Measurements from ENCODE around the gene RFX4. TPM values are rescaled to one million over a fixed set of nuclear protein-coding genes. Genes with fewer than 3 reads are reported as not detected.

Gene RFX4
- total and polyA plus RNA-seq, 2 of the 13 experiments (the other 11 are each of a cell fraction or from before 2014, with no cell fraction given), result not detected

DNA sequence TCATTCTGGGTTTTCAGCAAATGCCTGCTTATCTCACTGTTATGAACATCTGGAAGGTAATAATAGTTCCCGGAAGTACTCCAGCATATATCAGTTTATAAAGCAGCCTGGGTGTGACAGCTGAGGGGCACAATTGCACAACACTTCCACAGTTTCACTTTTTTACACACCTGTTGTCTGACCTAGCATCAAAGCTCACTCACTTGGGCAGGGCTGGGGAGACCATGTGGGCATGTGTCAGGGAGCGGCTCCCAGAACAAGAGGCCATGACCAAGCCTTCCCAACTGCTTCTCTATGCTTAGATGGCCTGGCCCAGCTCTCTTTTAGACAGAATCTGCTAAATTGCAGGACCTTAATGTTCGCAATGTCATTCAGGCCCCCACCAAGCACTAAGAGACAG, 140.6 kb downstream of the RFX4 start (continued):
- TF ChIP-seq ZNF30 (CRISPR knock-in tag; IDR thresholded peaks at IDR 0.05) (no peak), JUN (CRISPR knock-in tag; IDR thresholded peaks at IDR 0.05) (no peak), RBFOX2 (IDR thresholded peaks at IDR 0.05; ENCODE audit: low read depth, low read length) (no peak), ZC3H13 (CRISPR knock-in tag; IDR thresholded peaks at IDR 0.05) (no peak), REPIN1 (CRISPR knock-in tag; IDR thresholded peaks at IDR 0.05; ENCODE audit: borderline replicate concordance, low read depth) (no peak), ZNF44 (CRISPR knock-in tag; IDR thresholded peaks at IDR 0.05) (no peak), ERF (CRISPR knock-in tag; IDR thresholded peaks at IDR 0.05) (no peak), ELF1 (CRISPR knock-in tag; IDR thresholded peaks at IDR 0.05) (no peak), ZNF383 (CRISPR knock-in tag; IDR thresholded peaks at IDR 0.05; ENCODE audit: borderline replicate concordance) (no peak), CAMTA2 (CRISPR knock-in tag; IDR thresholded peaks at IDR 0.05; ENCODE audit: borderline replicate concordance) (no peak), PAF1 (CRISPR knock-in tag; IDR thresholded peaks at IDR 0.05) (no peak)
- TF ChIP-seq, protein P1, sequence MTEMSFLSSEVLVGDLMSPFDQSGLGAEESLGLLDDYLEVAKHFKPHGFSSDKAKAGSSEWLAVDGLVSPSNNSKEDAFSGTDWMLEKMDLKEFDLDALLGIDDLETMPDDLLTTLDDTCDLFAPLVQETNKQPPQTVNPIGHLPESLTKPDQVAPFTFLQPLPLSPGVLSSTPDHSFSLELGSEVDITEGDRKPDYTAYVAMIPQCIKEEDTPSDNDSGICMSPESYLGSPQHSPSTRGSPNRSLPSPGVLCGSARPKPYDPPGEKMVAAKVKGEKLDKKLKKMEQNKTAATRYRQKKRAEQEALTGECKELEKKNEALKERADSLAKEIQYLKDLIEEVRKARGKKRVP (CRISPR knock-in tag; IDR thresholded peaks at IDR 0.05), result no peak

DNA sequence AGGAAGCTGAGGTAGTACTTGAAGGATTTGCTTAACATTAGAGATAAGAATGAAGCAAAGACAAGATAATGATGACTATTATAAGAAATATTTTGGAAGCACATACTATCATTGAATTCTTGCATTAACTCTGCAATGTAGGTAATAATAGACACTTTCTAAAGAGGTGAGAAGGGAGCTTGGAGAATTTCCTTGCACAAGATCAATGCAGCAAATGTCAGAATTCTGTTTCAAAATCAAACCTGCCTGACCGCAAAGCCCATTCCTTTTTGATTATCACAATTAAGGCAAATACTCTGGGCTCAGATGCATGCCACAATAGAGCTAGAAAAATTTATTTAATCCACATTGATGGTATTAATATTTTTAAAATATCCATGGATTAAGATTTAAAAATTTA, 141.3 kb downstream of the RFX4 start:
- H3K27me3 ChIP-seq (ENCODE audit: control insufficient read depth in 1 of 2, insufficient read depth in 2 of 2, low read length in 2 of 2), result peaks cover 0 to 20% of the 10 kb centered on the region in 2 experiments; a peak in 2 of 5 replicates
- H3K4me3 ChIP-seq (replicated peaks in 1 of 3; ENCODE audit: insufficient read depth in 1 of 3, low read depth in 2 of 3, low read length in 3 of 3), result no peak overlapping the region
- no peak overlapping the region for H3K4me2 ChIP-seq (ENCODE audit: low read depth, low read length)
- WGBS (ENCODE audit: low lambda C conversion rate), result 100% methylated on average over 1 of the region's 1 CpG
- intact Hi-C loops (cut with micrococcal nuclease; ENCODE audit: unreplicated experiment) (no loop called here), in situ Hi-C loops (cut with HindIII; ENCODE audit: extremely low pct_ligation_motif_present, low pct_unique_long_range_greater_than_20kb) (no loop called here)
- no peak for DNase-seq (ENCODE audit: low spot score)
- ChIA-PET POLR2A (no interaction called here), CTCF (ENCODE audit: low intra/inter-chr PET ratio, low total read pairs) (no interaction called here)
- no peak overlapping the region for H2AFZ ChIP-seq (ENCODE audit: low read length)
- H3K9me3 ChIP-seq (ENCODE audit: low read length), result no peaks in the 10 kb centered on the region
- H3K9ac ChIP-seq (ENCODE audit: insufficient read depth, low read depth, low read length), result no peak overlapping the region
- H3K36me3 ChIP-seq (replicated peaks in 1 of 2; ENCODE audit: control insufficient read depth in 1 of 2, insufficient read depth in 2 of 2, low read length in 2 of 2), result no peaks in the 10 kb centered on the region
- BruUV-seq (replicated peaks), result no TSS peak
- H3K4me1 ChIP-seq (ENCODE audit: insufficient read depth, low read length), result no peaks in the 10 kb centered on the region
- no peaks in the 10 kb centered on the region for H4K20me1 ChIP-seq (ENCODE audit: insufficient read depth, low read length)
- no peak for FAIRE-seq
- no peak for ATAC-seq
- H3K79me2 ChIP-seq (ENCODE audit: insufficient read depth, low read length), result no peaks in the 10 kb centered on the region
- H3K27ac ChIP-seq (ENCODE audit: extremely low read length, insufficient read depth, low read length), result no peak overlapping the region
- TF ChIP-seq ZNF572 (CRISPR knock-in tag; IDR thresholded peaks at IDR 0.05) (no peak), KDM4B (CRISPR knock-in tag; IDR thresholded peaks at IDR 0.05) (no peak), ZNF484 (CRISPR knock-in tag; IDR thresholded peaks at IDR 0.05; ENCODE audit: borderline replicate concordance, low read depth) (no peak), SIN3B (IDR thresholded peaks at IDR 0.05; ENCODE audit: low read length) (no peak), THYN1 (CRISPR knock-in tag; IDR thresholded peaks at IDR 0.05; ENCODE audit: borderline replicate concordance, low read depth) (no peak), ZNF263 (CRISPR knock-in tag; IDR thresholded peaks at IDR 0.05) (no peak), SMARCE1 (IDR thresholded peaks at IDR 0.05; ENCODE audit: borderline replicate concordance) (no peak), ETV5 (CRISPR knock-in tag; IDR thresholded peaks at IDR 0.05; ENCODE audit: borderline replicate concordance) (no peak)
- TF ChIP-seq, protein P2, sequence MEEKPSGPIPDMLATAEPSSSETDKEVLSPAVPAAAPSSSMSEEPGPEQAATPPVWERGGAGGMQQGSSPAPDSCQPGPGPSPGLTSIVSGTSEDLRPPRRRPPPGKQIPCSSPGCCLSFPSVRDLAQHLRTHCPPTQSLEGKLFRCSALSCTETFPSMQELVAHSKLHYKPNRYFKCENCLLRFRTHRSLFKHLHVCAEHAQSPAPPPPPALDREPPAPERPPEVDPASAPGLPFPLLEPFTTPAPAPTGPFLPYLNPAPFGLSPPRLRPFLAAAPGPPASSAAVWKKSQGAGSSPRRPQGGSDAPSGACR (CRISPR knock-in tag; IDR thresholded peaks at IDR 0.05), result no peak
- TF ChIP-seq, protein P3, sequence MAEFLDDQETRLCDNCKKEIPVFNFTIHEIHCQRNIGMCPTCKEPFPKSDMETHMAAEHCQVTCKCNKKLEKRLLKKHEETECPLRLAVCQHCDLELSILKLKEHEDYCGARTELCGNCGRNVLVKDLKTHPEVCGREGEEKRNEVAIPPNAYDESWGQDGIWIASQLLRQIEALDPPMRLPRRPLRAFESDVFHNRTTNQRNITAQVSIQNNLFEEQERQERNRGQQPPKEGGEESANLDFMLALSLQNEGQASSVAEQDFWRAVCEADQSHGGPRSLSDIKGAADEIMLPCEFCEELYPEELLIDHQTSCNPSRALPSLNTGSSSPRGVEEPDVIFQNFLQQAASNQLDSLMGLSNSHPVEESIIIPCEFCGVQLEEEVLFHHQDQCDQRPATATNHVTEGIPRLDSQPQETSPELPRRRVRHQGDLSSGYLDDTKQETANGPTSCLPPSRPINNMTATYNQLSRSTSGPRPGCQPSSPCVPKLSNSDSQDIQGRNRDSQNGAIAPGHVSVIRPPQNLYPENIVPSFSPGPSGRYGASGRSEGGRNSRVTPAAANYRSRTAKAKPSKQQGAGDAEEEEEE (CRISPR knock-in tag; IDR thresholded peaks at IDR 0.05; ENCODE audit: borderline replicate concordance), result no peak
- TF ChIP-seq, protein P4, sequence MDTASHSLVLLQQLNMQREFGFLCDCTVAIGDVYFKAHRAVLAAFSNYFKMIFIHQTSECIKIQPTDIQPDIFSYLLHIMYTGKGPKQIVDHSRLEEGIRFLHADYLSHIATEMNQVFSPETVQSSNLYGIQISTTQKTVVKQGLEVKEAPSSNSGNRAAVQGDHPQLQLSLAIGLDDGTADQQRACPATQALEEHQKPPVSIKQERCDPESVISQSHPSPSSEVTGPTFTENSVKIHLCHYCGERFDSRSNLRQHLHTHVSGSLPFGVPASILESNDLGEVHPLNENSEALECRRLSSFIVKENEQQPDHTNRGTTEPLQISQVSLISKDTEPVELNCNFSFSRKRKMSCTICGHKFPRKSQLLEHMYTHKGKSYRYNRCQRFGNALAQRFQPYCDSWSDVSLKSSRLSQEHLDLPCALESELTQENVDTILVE (CRISPR knock-in tag; IDR thresholded peaks at IDR 0.05), result no peak
